Activated CD4-positive, alpha-beta T cell treated with anti-CD3 and anti-CD28 coated beads for 24 hours (primary cell): ENCODE measurements around the gene SFXN5.

ENCODE experiments used
- DNase-seq, 2 donors: peaks; one replicate each; pipeline ENCODE4 v3.0.0-alpha.2; 2020; ENCODE audit warnings: low read depth in 2 of 2

Gene SFXN5

DNA sequence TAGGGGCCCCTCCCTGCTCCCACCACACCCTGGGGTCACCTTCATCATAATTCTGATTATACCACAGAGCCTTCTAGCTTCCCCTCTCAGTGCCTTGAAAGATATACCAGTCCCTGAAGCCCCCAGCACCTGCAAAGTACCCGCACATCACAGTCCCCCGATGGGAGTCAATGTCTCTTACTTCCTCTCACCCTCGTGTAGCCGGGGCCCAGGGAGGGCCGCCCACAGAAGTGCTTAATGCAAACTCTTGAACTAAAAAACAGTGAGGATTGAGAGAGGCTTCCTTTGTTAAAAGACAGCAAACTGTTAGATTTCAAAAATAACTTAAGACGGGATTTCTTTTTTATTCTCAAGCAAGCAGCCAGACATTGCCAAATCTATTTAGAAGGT is 76.5 kb downstream of the SFXN5 start:
- DNase-seq = no peak

- no peak for DNase-seq
These were observed 77.1 kb downstream of the SFXN5 start for GRCh38 chr2:72994282-72994990.

- DNase-seq = no peak
These were observed 77.6 kb downstream of the SFXN5 start for GRCh38 chr2:72993933-72994280.

DNA sequence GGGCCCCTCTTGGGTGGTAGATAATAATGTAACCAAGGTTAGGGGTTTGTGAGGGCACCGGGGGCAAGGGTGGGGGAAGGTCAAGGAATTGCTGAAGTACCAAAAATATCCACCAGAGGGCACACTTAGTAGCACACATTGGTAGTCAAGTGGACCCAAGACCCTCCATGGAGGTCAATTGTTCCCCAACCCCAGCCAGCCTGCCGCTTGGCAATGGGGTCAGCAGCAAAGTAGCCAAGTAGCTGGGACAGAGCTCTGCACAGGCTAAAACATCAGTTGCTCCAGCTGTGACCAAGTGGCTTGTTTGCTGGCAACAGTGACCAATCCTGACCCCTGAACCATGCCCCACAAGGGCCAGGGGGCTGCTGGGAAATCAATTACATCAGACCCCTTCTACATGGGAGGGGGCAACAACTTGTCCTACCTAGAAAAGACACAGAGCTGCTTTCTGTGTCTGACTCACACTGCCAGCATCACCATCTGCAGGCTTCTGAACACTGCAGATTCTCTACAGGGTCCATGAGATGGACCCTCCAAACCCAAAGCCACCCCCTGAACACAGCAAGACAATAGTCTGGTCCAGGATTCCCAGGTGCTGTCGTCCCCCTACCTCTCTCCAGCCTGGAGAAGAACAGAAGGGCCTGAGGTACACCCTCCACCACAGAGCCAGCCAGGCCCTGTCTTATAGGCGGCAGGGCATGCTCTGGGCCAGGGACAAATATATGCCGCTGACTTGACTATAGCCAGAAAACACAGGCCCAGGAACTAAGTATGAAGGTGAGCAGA is 78.2 kb downstream of the SFXN5 start:
- DNase-seq = peak in 1 of 2 donors; percentile 49

GRCh38 chr2:72992734-72993102 is 78.8 kb downstream of the SFXN5 start:
- no peak for DNase-seq

- no peak for DNase-seq
These were observed 79.4 kb downstream of the SFXN5 start for GRCh38 chr2:72991980-72992733.

- no peak for DNase-seq
These were observed 80.1 kb downstream of the SFXN5 start for GRCh38 chr2:72991439-72991725.

DNA sequence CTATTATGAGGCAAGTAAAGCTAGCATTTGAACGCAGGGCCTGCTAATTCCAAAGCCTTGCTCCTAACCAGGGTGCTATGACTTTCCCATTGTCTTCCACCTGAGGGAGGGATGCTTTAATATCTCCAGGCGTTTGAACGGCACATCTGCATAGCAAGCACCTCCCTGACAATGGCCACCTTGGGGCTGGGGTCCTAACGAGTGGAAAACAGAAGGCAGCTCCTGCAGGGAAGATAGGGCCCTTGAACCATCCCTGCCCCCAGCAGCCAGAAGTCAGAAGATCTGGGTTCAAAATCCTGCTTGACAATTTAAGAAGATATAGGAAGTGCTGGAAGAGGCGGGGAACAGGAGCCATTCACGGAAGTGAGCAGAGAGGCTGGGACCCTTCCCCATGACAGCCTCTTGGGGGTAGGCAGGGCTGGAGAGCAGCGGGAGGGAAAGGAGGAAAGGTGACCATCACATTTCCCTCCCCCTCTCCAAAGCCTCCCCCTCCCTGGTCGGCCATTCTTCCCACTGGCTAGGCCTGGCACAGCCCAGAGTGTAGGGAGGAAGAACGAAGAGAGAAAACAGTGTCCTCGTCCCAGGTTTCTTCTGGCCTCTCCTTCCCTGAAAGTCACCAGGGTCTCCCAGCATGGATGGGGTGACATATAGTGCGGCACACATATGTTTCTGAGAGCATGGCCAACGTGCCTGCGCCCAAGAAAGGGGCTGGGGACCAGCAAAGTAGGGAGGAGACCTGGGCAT is 80.6 kb downstream of the SFXN5 start:
- DNase-seq = no peak

- no peak for DNase-seq
These were observed 81.5 kb downstream of the SFXN5 start for GRCh38 chr2:72989770-72990556.

- no peak for DNase-seq
These were observed 82.7 kb downstream of the SFXN5 start for GRCh38 chr2:72988726-72989273.

- no peak for DNase-seq
These were observed 83.5 kb downstream of the SFXN5 start for GRCh38 chr2:72988041-72988440.

GRCh38 chr2:72985891-72986683 is 85.4 kb downstream of the SFXN5 start:
- no peak for DNase-seq

DNA sequence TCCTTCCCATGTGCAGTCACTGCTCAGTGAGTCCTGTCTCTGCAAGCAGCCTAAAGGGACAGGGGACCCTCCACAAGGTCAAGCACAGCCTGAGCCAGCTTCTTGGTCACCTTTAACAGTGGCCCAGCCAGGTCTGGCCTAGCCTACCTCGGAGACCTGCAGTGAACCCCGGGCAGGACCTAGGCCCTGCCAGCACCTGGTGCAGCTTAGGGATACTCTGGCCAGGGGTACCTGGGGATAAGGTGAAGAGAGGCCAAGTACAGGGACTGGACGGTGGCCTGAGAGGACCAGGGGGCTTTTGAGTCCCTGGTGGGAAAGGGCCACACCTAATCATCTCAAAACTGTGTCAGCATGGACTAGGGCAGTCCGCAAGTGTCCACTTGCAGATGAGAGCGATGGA is 86.4 kb downstream of the SFXN5 start:
- DNase-seq = no peak

GRCh38 chr2:72984172-72984671 is 87.3 kb downstream of the SFXN5 start:
- no peak for DNase-seq

DNA sequence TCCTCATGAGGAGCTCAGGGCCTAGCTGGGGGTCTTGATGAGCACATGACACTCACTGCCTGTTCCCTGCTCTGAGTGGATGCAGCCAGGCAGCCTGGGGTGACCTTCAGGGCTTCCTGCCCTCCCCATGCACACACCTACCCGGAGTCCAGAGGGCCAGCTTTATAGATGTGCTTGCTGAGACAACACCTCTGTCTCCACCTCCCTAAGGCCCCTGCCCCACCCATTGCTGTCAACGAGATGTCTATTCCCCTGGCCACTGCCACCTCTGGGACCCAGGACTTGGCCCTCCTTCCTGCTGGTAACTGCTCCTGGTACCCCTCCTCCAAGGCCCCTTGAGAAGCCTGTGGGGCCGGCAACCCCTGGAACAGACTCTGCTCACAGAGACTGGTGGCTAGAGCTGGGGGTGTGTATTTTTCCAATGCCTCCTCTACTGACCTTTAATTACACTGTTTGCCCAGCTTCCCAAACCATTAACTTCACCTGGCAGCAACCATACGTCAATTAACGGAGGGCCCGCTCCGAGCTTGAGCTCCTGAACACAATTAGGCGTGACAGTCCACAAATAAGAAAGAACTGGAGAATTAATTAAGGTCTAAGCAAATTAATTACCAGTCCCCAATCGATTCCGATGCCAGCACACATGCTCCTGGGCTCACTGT is 87.9 kb downstream of the SFXN5 start:
- no peak for DNase-seq

DNA sequence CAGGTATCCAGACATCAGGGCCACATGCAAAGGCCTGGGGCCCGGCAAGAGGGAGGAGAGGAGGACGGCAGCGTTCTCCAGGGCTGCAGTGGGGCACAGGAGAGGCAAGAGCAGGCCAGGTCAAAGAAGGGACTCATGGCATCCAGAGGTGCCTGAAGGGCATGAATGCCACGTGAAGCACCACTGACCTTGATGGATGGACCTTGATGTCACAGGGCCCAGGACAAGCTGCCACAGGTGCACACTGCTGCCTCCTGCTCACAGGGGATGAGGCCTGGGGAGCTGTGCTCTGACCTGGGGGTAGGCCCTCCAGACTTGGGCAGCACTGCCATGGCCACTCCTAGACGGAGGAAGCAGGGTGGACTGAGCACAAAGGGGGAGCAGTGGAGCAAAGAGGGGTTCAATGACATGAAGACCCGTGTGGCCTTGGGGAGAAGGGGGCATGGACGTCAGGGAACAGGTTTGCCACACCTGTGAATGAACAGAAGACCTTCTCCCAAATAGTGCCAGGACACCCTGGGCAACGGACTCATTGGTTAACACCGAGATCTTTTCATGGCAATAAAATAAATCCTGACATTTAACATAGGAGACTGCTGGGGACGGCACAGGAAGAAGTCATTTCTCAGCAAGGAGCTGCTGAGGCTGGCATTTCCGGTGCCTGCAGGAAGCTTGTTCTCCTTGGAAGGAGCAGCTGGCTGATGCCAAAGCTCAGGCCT is 88.6 kb downstream of the SFXN5 start:
- no peak for DNase-seq

GRCh38 chr2:72982219-72982618 is 89.3 kb downstream of the SFXN5 start:
- DNase-seq = no peak

- DNase-seq = no peak
These were observed 90.0 kb downstream of the SFXN5 start for GRCh38 chr2:72981536-72981935.
